ENCODE measurements around the gene PYGO1.
"Not testable (repeated sequence)": the region's sequence is repeated elsewhere in the genome, so short reads cannot be mapped to it uniquely, and the experiment has no call there.

The PYGO1 gene

GRCh38 chr15:55588070-55588814, at the start of gene PYGO1:
TSS of gene PYGO1 (minus strand) at chr15:55588345. CDS start at chr15:55587883, 462 bp downstream.
- peak; percentile 44 for DNase-seq

GRCh38 chr15:55637086-55637485, 48.9 kb upstream of the PYGO1 start:
- DNase-seq = no peak

- DNase-seq = no peak
Measured at GRCh38 chr15:55633731-55634130, 45.6 kb upstream of the PYGO1 start.

- DNase-seq = no peak
Measured at GRCh38 chr15:55632434-55632833, 44.3 kb upstream of the PYGO1 start.

- DNase-seq = no peak
Measured at GRCh38 chr15:55630858-55631257, 42.7 kb upstream of the PYGO1 start.

GRCh38 chr15:55628369-55628730, 40.2 kb upstream of the PYGO1 start:
- no peak for DNase-seq

- DNase-seq = no peak
Measured at GRCh38 chr15:55627730-55628368, 39.7 kb upstream of the PYGO1 start.

GRCh38 chr15:55619783-55620182, 31.6 kb upstream of the PYGO1 start:
- no peak for DNase-seq

- no peak for DNase-seq
Measured at GRCh38 chr15:55618387-55618786, 30.2 kb upstream of the PYGO1 start.

- DNase-seq = no peak
Measured at GRCh38 chr15:55615445-55615844, 27.3 kb upstream of the PYGO1 start.

GRCh38 chr15:55613727-55614126, 25.6 kb upstream of the PYGO1 start:
- DNase-seq = no peak

GRCh38 chr15:55606214-55606613, 18.1 kb upstream of the PYGO1 start:
- no peak for DNase-seq

GRCh38 chr15:55601374-55601773, 13.2 kb upstream of the PYGO1 start:
- DNase-seq = no peak

GRCh38 chr15:55599439-55599838, 11.3 kb upstream of the PYGO1 start:
- no peak for DNase-seq

GRCh38 chr15:55593019-55593418, 4.9 kb upstream of the PYGO1 start:
- DNase-seq = not testable (repeated sequence)

GRCh38 chr15:55590788-55591187, 2.6 kb upstream of the PYGO1 start:
- no peak for DNase-seq

GRCh38 chr15:55589287-55589686, 1.1 kb upstream of the PYGO1 start:
- DNase-seq = no peak

GRCh38 chr15:55588815-55589115, 620 bp upstream of the PYGO1 start:
- DNase-seq = no peak

GRCh38 chr15:55587321-55588069, 650 bp downstream of the PYGO1 start:
- DNase-seq = peak; percentile 16

GRCh38 chr15:55586808-55587207, 1.3 kb downstream of the PYGO1 start:
- no peak for DNase-seq

- DNase-seq = no peak
Measured at GRCh38 chr15:55576943-55577342, 11.2 kb downstream of the PYGO1 start.

GRCh38 chr15:55574096-55574495, 14.0 kb downstream of the PYGO1 start:
- DNase-seq = no peak

GRCh38 chr15:55573224-55573623, 14.9 kb downstream of the PYGO1 start:
- no peak for DNase-seq
